Suprapubic skin (tissue), 4 donors: ENCODE data around the gene MDN1. TPM values are rescaled to one million over a fixed set of nuclear protein-coding genes. Genes with fewer than 3 reads are reported as not detected.

Experiments
- DNase-seq, 2 donors: peaks; one replicate each; pipeline ENCODE4 v3.0.0-alpha.2; 2019; ENCODE audit warnings: low spot score in 2 of 2
- H3K27ac ChIP-seq: fragments of 200-600 bp; sonication (generic); one replicate; pipeline ENCODE4 v1.5.1; 2019
- H3K27me3 ChIP-seq: fragments of 200-600 bp; sonication (generic); one replicate; pipeline ENCODE4 v1.5.1; 2019
- H3K36me3 ChIP-seq: fragments of 200-600 bp; sonication (generic); one replicate; pipeline ENCODE4 v1.5.1; 2019
- H3K4me1 ChIP-seq: fragments of 200-600 bp; sonication (generic); one replicate; pipeline ENCODE4 v1.5.1; 2019
- H3K4me3 ChIP-seq: fragments of 200-600 bp; sonication (generic); one replicate; pipeline ENCODE4 v1.5.1; 2019; ENCODE audit warnings: mild to moderate bottlenecking
- H3K9me3 ChIP-seq: fragments of 200-600 bp; sonication (generic); one replicate; pipeline ENCODE4 v1.5.1; 2019
- CTCF ChIP-seq, 2 donors: fragments of 200-600 bp in 1 of 2; fragments of 450-650 bp in 1 of 2; sonication (generic) in 1 of 2; IDR thresholded peaks; one replicate each; pipeline ENCODE4 v1.5.1; 2016 to 2019; ENCODE audit warnings: antibody characterized with exemption in 2 of 2, mild to moderate bottlenecking in 1 of 2, moderate library complexity in 1 of 2
- EP300 ChIP-seq: sonication (generic); formaldehyde crosslinking; IDR thresholded peaks from one replicate; pipeline ENCODE4 v1.6.1; 2017; ENCODE audit warnings: antibody characterized with exemption
- POLR2A ChIP-seq, 2 donors: fragments of 450-650 bp; IDR thresholded peaks; one replicate each; pipeline ENCODE4 v1.6.1; 2017; ENCODE audit warnings: antibody characterized with exemption in 2 of 2, mild to moderate bottlenecking in 2 of 2, moderate library complexity in 2 of 2
- POLR2AphosphoS5 ChIP-seq, 3 donors: sonication (generic); formaldehyde crosslinking; IDR thresholded peaks; one replicate each; pipeline ENCODE4 v1.6.1; 2017; ENCODE audit warnings: antibody characterized with exemption in 3 of 3
- WGBS: methylation state at CpG from one replicate; pipeline ENCODE4 v1.1.5; 2018; 5-methylcytosine and 5-hydroxymethylcytosine counted together
- total RNA-seq, 4 donors: library from RNA; depleted of rRNA; stranded (reverse); fragments of >200 nt; gene quantifications; one replicate each; pipeline ENCODE4 v1.1.0, GENCODE V29; 2016

MDN1 gene
- total RNA-seq, 4 donors from 2014 or later = 33.1 to 70.4 (median 44.5) TPM

GRCh38 chr6:89597988-89598387 is 221.6 kb downstream of the MDN1 start:
- no peaks in the 10 kb centered on the region for H3K36me3 ChIP-seq
- WGBS = 22% methylated on average over 3 of the region's 3 CpGs
- TF ChIP-seq POLR2AphosphoS5 (IDR thresholded peaks at IDR 0.05) (no peak), POLR2A (IDR thresholded peaks at IDR 0.05) (no peak), EP300 (no peak), CTCF (IDR thresholded peaks at IDR 0.05) (no peak)
- H3K4me3 ChIP-seq = no peak overlapping the region
- H3K27me3 ChIP-seq = no peaks in the 10 kb centered on the region
- H3K9me3 ChIP-seq = no peaks in the 10 kb centered on the region
- H3K27ac ChIP-seq = no peak overlapping the region
- no peaks in the 10 kb centered on the region for H3K4me1 ChIP-seq
- no peak for DNase-seq

DNA sequence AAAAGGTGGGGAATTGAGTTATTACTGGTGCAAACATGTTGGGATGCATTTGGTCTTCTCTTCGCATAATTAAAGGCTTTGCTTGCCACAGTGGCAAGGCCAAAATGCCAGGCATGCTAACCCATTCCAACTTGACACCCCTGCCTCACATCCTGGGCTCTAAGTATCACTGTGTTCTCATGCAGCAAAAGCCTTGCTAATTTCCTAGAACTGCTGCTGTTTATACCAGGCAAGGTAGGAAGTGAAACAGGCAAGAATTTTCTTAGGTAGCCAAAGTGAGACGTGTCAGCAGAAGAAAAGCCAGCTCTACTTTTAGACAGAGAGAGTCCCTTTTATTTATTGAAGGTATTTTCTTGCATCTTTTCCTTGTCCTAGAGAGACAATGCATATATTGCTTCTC is 222.2 kb downstream of the MDN1 start:
- TF ChIP-seq POLR2A (IDR thresholded peaks at IDR 0.05) (no peak), CTCF (IDR thresholded peaks at IDR 0.05) (no peak), POLR2AphosphoS5 (IDR thresholded peaks at IDR 0.05) (no peak), EP300 (no peak)
- WGBS = 47% methylated on average over 2 of the region's 2 CpGs
- H3K4me3 ChIP-seq = no peak overlapping the region
- no peaks in the 10 kb centered on the region for H3K9me3 ChIP-seq
- DNase-seq = no peak
- no peak overlapping the region for H3K27ac ChIP-seq
- no peaks in the 10 kb centered on the region for H3K36me3 ChIP-seq
- no peaks in the 10 kb centered on the region for H3K4me1 ChIP-seq
- no peaks in the 10 kb centered on the region for H3K27me3 ChIP-seq

- Histone ChIP-seq H3K4me3 (no peak overlapping the region), H3K27me3 (no peaks in the 10 kb centered on the region), H3K36me3 (no peaks in the 10 kb centered on the region), H3K9me3 (no peaks in the 10 kb centered on the region), H3K4me1 (no peaks in the 10 kb centered on the region), H3K27ac (no peak overlapping the region)
- WGBS = 90% methylated on average over 1 of the region's 1 CpG
- DNase-seq = no peak
- no peak for TF ChIP-seq POLR2A (IDR thresholded peaks at IDR 0.05)
- no peak for TF ChIP-seq EP300
- TF ChIP-seq CTCF (IDR thresholded peaks at IDR 0.05) = no peak
- TF ChIP-seq POLR2AphosphoS5 (IDR thresholded peaks at IDR 0.05) = no peak
Measured at GRCh38 chr6:89596484-89596883, 223.1 kb downstream of the MDN1 start.

DNA sequence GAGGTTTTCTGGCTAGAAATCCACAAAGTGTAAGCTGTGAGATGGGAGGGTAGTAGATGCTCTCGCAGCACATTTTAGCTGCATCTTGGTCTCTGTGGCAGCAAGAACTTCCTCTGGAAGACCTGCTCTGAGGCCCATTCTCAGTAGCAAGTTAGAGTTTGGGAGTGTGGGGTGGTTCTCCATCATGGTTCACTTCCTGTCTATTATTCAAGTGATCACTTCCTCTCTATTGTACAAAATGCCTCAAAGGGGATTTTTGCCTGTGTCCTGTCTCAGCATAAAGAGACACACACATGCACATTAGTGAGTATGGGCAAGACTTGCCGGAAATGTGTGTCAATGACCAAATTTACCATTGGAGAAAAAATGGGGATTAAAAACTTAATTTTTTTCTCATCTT is 223.5 kb downstream of the MDN1 start:
- no peak overlapping the region for H3K27ac ChIP-seq
- H3K4me1 ChIP-seq = no peaks in the 10 kb centered on the region
- TF ChIP-seq POLR2AphosphoS5 (IDR thresholded peaks at IDR 0.05) = no peak
- no peak for TF ChIP-seq CTCF (IDR thresholded peaks at IDR 0.05)
- TF ChIP-seq POLR2A (IDR thresholded peaks at IDR 0.05) = no peak
- no peak for TF ChIP-seq EP300
- no peaks in the 10 kb centered on the region for H3K9me3 ChIP-seq
- H3K36me3 ChIP-seq = no peaks in the 10 kb centered on the region
- 86% methylated on average over 2 of the region's 2 CpGs for WGBS
- H3K4me3 ChIP-seq = no peak overlapping the region
- DNase-seq = no peak
- H3K27me3 ChIP-seq = no peaks in the 10 kb centered on the region

Other genes with a start within 250 kb of the MDN1 start
- gene LYRM2, start 181.0 kb downstream of the MDN1 start, total RNA-seq = 10 to 100 TPM in 3 of 4 donors, 1 to 10 TPM in 1; 8.1 to 19.5 (median 14.4) TPM
- gene CASP8AP2, start 10.1 kb upstream of the MDN1 start, total RNA-seq = 10 to 100 TPM in 3 of 4 donors, 1 to 10 TPM in 1; 8.8 to 17.9 (median 13.7) TPM
- not detected for gene GJA10, start 74.7 kb upstream of the MDN1 start, total RNA-seq